Hepatocyte (in vitro differentiated cells): ENCODE measurements around the gene USH1C. TPM values are rescaled to one million over a fixed set of nuclear protein-coding genes. Genes with fewer than 3 reads are reported as not detected.

Experiments used
- DNase-seq: peaks from one replicate; pipeline ENCODE4 v3.0.0-alpha.2; 2016; ENCODE audit warnings: low spot score
- H2AFZ ChIP-seq: fragments of 200-600 bp; sonication (generic); 2 replicates; pipeline ENCODE4 v1.6.0; 2016; ENCODE audit warnings: antibody characterized with exemption, mild to moderate bottlenecking
- H3K27ac ChIP-seq: fragments of 200-600 bp; sonication (generic); 2 replicates; pipeline ENCODE4 v1.5.1; 2016; ENCODE audit warnings: mild to moderate bottlenecking
- H3K27me3 ChIP-seq: fragments of 200-600 bp; sonication (generic); 2 replicates; pipeline ENCODE4 v1.6.1; 2016
- H3K36me3 ChIP-seq: fragments of 200-600 bp; sonication (generic); replicated peaks from 2 replicates; pipeline ENCODE4 v1.5.1; 2016; ENCODE audit warnings: low read depth; ENCODE audit not compliant: insufficient read depth
- H3K4me1 ChIP-seq: fragments of 200-600 bp; sonication (generic); 2 replicates; pipeline ENCODE4 v1.5.1; 2016; ENCODE audit warnings: mild to moderate bottlenecking, moderate library complexity; ENCODE audit not compliant: insufficient read depth
- H3K4me2 ChIP-seq: fragments of 200-600 bp; sonication (generic); 2 replicates; pipeline ENCODE4 v1.6.0; 2016
- H3K4me3 ChIP-seq: fragments of 200-600 bp; sonication (generic); 2 replicates; pipeline ENCODE4 v1.5.1; 2016; ENCODE audit warnings: mild to moderate bottlenecking
- H3K79me2 ChIP-seq: fragments of 200-600 bp; sonication (generic); 2 replicates; pipeline ENCODE4 v1.6.0; 2017; ENCODE audit warnings: mild to moderate bottlenecking
- H3K9me2 ChIP-seq: fragments of 200-600 bp; sonication (generic); replicated peaks from 2 replicates; pipeline ENCODE4 v1.6.0; 2017; ENCODE audit warnings: mild to moderate bottlenecking; ENCODE audit not compliant: insufficient read depth
- H3K9me3 ChIP-seq: fragments of 200-600 bp; sonication (generic); 2 replicates; pipeline ENCODE4 v1.5.1; 2016; ENCODE audit warnings: low read depth, mild to moderate bottlenecking
- H4K20me1 ChIP-seq: fragments of 200-600 bp; sonication (generic); 2 replicates; pipeline ENCODE4 v1.6.0; 2016; ENCODE audit warnings: mild to moderate bottlenecking; ENCODE audit not compliant: insufficient read depth, poor library complexity, severe bottlenecking
- CTCF ChIP-seq: fragments of 200-600 bp; sonication (generic); IDR thresholded peaks from 2 replicates; pipeline ENCODE4 v1.5.1; 2016; ENCODE audit warnings: antibody characterized with exemption, mild to moderate bottlenecking; ENCODE audit not compliant: poor library complexity
- EZH2 ChIP-seq: fragments of 200-600 bp; sonication (generic); IDR thresholded peaks from 2 replicates; pipeline ENCODE4 v1.6.1; 2016; ENCODE audit warnings: antibody characterized with exemption, mild to moderate bottlenecking, borderline replicate concordance
- EZH2phosphoT487 ChIP-seq: fragments of 200-600 bp; sonication (generic); IDR thresholded peaks from one replicate; pipeline ENCODE4 v1.6.1; 2018; ENCODE audit warnings: antibody characterized with exemption, mild to moderate bottlenecking, low read depth, moderate library complexity; ENCODE audit not compliant: unreplicated experiment, severe bottlenecking
- WGBS: methylation state at CpG from one replicate; pipeline ENCODE4 v1.1.6; 2016; ENCODE audit warnings: low lambda C conversion rate; ENCODE audit errors: missing lambda C conversion rate; 5-methylcytosine and 5-hydroxymethylcytosine counted together
- polyA plus RNA-seq: library from polyadenylated mRNA; unstranded; fragments of >200 nt; fragmentation: Nextera tagmentation; extraction: Ambion mirVana; gene quantifications from 2 replicates; pipeline ENCODE4 v1.2.1, GENCODE V29; 2016
- total RNA-seq: library from RNA; depleted of rRNA; stranded (reverse); fragments of >200 nt; gene quantifications from 2 replicates; pipeline ENCODE4 v1.2.3, GENCODE V29; 2014

Gene USH1C
- total and polyA plus RNA-seq, 2 experiments from 2014 or later: 54.3 to 60.6 TPM

- no peak overlapping the region for H3K27ac ChIP-seq
- no peaks in the 10 kb centered on the region for H3K9me2 ChIP-seq
- H2AFZ ChIP-seq: no peak overlapping the region
- TF ChIP-seq CTCF (no peak), EZH2 (no peak), EZH2phosphoT487 (no peak)
- no peaks in the 10 kb centered on the region for H3K36me3 ChIP-seq
- no peaks in the 10 kb centered on the region for H3K9me3 ChIP-seq
- H4K20me1 ChIP-seq: no peaks in the 10 kb centered on the region
- H3K4me1 ChIP-seq: no peaks in the 10 kb centered on the region
- DNase-seq: no peak
- H3K4me3 ChIP-seq: no peak overlapping the region
- H3K79me2 ChIP-seq: no peaks in the 10 kb centered on the region
- no peaks in the 10 kb centered on the region for H3K27me3 ChIP-seq
- H3K4me2 ChIP-seq: no peak overlapping the region
Measured at GRCh38 chr11:17563231-17563646, 19.0 kb upstream of the USH1C start.

- no peaks in the 10 kb centered on the region for H3K4me1 ChIP-seq
Measured at GRCh38 chr11:17561526-17561925, 17.3 kb upstream of the USH1C start.

GRCh38 chr11:17561111-17561415 lies 16.8 kb upstream of the USH1C start:
- Histone ChIP-seq H3K9me3 (no peaks in the 10 kb centered on the region), H3K27ac (no peak overlapping the region), H3K4me1 (no peaks in the 10 kb centered on the region), H4K20me1 (no peaks in the 10 kb centered on the region), H3K9me2 (no peaks in the 10 kb centered on the region), H3K79me2 (no peaks in the 10 kb centered on the region), H3K27me3 (no peaks in the 10 kb centered on the region), H3K36me3 (no peaks in the 10 kb centered on the region), H3K4me3 (no peak overlapping the region), H3K4me2 (no peak overlapping the region), H2AFZ (no peak overlapping the region)
- no peak for TF ChIP-seq CTCF
- no peak for TF ChIP-seq EZH2phosphoT487
- TF ChIP-seq EZH2: no peak
- WGBS: 90% methylated on average over 4 of the region's 4 CpGs
- no peak for DNase-seq

More at GRCh38 chr11:17561526-17561925, 17.3 kb upstream of the USH1C start:
- H3K27me3 ChIP-seq: no peaks in the 10 kb centered on the region
- H4K20me1 ChIP-seq: no peaks in the 10 kb centered on the region
- H3K4me3 ChIP-seq: no peak overlapping the region
- WGBS: 96% methylated on average over 9 of the region's 9 CpGs
- no peaks in the 10 kb centered on the region for H3K9me3 ChIP-seq
- no peaks in the 10 kb centered on the region for H3K79me2 ChIP-seq
- H3K9me2 ChIP-seq: no peaks in the 10 kb centered on the region
- TF ChIP-seq EZH2 (no peak), CTCF (no peak), EZH2phosphoT487 (no peak)
- no peak overlapping the region for H3K27ac ChIP-seq
- no peaks in the 10 kb centered on the region for H3K36me3 ChIP-seq
- H3K4me2 ChIP-seq: no peak overlapping the region
- H2AFZ ChIP-seq: no peak overlapping the region
- DNase-seq: no peak
